GM21447 (cell line): ENCODE results near the gene OTOGL.
"Not testable (repeated sequence)": the region's sequence is repeated elsewhere in the genome, so short reads cannot be mapped to it uniquely, and the experiment has no call there.

ENCODE experiments used
- ATAC-seq: cut with Tn5 transposase; IDR thresholded peaks from one replicate; pipeline ENCODE4 v1.9.1; 2021; ENCODE audit not compliant: unreplicated experiment

The OTOGL gene

DNA sequence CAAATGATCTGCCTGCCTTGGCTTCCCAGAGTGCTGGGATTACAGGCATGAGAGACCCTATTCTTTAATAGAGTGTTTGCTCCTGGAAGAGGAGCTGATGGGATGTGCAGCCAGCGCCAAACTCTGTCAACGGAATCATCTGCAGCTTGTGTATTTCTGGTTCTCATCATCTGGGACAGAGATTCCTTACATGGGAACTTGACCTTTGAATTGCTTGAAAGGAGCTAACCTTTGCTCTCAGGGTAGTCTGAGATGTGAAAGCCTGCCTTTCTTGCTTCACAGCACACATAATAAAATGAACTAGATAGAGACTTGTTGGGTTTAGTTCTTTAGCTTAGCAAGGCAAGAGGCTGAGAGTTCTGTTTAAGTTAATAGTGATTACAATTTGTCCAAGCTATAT lies 120.0 kb downstream of the OTOGL start:
- no peak for ATAC-seq

DNA sequence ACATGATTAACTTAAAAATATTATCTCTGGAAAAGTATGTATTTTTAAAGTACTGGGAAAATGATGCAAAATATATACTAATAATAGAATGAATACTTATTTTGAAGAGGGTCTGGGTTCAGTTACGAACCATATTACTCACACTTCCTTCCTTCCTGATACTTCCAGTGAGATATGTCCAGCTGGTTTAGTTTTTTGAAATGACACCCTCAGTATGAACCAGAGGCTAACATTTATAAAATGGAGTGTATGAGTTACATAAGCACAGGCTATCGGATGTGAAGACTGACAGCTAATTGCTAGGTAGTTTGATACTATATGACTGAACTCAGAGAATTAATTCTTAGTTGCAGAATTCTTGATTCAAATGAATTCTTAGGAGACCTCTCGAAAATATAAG lies 122.9 kb downstream of the OTOGL start:
- no peak for ATAC-seq

- no peak for ATAC-seq
Observed at GRCh38 chr12:80226576-80226975, 127.2 kb downstream of the OTOGL start.

DNA sequence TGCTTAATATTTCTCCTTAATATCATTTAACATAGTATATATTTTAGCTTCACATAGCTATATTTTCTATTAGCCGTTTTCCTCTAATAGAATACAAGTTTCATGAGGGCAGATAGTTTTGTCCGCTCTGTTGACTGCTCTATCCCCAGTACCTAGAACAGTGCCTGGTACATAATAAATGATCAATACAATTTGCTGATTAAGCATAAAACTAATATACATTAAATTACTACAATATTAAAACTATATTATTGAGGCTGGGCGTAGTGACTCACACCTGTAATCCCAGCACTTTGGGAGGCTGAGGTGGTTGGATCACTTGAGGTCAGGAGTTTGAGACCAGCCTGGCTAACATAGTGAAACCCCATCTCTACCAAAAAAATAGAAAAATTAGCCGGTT lies 128.6 kb downstream of the OTOGL start:
- ATAC-seq, result not testable (repeated sequence)

DNA sequence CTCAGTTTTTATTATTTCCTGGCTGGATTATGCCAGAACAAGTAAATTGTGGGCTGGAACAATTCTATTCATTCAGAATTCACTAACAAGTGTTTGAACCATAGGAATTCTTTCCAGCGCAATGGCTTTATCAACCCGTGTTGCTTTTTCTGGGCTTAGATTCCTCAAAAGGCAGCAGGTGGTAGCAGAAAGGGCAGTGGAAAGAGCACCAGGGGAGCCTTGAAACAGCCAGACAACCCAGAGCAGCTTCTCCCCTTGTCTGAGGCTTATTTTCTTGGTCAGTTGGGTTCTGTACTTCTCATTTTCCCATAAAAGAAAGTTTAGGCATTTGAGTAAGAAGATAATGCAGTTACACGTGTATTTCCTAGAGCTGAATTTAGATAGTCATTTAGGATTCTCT lies 130.7 kb downstream of the OTOGL start:
- ATAC-seq, result no peak

DNA sequence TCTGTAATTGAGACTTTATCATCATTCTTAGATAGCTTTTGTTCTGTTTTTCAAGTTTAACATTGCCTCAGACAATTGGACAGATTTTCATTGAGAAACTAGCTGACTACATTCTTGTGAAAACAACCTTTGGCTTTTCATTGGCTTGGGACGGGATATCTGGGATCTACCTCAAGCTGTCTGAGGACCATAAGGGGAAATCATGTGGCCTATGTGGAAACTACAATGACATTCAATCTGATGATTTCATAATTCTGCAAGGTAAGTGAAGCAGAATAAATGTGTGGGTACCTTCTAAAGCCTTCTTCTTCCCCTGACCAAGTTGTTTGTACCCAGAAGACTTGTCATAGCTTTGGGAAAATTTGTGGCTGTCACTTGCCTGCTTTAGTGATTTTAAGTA lies 133.5 kb downstream of the OTOGL start:
- ATAC-seq, result no peak

DNA sequence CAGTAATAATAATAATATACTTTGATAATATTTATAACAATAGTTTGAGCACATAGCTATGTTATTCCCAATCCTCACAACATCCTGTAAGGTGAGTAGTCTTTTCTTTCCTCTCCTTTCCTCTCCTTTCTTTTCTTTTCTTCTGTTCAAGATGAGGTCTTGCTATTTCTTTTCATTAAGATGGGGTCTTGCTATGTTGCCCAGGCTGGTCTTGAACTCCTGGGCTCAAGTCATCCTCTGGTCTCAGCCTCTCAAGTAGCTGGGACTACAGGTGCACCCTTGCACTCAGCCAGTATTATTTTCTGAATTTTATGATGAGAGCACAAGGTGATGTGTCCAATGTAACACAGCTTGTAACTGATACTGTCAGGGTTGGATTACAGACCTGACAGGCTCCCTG lies 134.6 kb downstream of the OTOGL start:
- ATAC-seq, result no peak

DNA sequence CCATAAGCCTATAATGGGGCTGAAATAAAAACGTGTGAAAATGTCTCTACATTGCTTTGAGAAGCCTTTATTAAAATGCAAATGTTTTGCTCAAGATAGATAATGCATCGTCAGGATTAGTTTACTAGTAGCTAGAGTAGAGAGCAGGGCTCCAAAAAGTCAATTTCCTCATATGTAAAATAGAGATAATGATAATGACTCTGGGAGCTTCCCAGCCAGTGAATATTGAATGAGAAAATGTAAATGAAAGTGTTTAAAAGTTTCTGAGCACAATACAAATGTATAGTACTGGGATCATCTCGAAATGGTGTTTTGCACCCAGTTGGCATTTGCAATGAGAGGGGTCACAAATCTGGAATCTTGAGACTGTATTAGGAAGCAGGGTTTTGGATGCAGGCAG lies 135.3 kb downstream of the OTOGL start:
- ATAC-seq, result no peak

DNA sequence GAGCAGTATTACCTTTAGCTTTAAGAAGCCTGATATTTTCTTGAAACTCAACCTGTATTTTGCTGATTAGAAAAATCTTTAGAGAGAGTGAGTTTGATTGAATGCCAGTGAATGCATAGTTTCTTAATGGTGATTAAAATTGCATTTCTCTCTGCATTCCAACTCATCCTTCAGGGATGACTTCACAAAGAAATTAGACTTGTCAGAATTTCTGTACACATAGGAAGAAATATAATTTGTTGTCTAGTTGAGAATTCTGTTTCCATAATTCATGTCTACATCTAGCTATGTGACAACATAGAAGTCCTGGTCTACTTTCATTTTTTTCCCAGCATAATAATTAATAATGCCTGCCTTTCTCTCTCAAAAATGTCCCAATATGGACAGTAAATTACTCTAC lies 136.6 kb downstream of the OTOGL start:
- ATAC-seq, result no peak

DNA sequence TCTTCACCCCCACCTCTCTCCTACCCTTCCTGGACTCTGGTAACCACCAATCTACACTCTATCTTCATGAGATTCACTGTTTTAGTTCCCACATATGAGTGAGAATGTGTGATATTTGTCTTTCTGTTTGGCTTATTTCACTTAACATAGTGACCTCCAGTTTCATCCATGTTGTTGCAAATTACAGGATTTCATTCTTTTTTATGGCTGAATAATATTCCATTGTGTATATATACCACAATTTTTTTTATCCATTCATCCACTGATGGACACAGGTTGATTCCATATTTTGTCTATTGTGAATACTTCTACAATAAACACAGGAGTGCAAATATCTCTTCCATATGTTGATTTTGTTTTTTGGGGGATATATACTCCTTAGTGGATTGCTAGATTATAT lies 140.5 kb downstream of the OTOGL start:
- ATAC-seq, result no peak

- no peak for ATAC-seq
Observed at GRCh38 chr12:80241576-80242273, 142.4 kb downstream of the OTOGL start.

GRCh38 chr12:80242321-80242720 lies 143.0 kb downstream of the OTOGL start:
- no peak for ATAC-seq

DNA sequence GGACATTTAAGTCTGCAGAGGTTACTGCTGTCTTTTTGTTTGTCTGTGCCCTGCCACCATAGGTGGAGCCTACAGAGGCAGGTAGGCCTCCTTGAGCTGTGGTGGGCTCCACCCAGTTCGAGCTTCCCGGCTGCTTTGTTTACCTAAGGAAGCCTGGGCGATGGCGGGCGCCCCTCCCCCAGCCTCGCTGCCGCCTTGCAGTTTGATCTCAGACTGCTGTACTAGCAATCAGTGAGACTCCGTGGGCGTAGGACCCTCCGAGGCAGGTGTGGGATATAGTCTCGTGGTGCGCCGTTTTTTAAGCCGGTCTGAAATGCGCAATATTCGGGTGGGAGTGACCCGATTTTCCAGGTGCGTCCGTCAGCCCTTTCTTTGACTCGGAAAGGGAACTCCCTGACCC lies 150.2 kb downstream of the OTOGL start:
- ATAC-seq, result not testable (repeated sequence)

DNA sequence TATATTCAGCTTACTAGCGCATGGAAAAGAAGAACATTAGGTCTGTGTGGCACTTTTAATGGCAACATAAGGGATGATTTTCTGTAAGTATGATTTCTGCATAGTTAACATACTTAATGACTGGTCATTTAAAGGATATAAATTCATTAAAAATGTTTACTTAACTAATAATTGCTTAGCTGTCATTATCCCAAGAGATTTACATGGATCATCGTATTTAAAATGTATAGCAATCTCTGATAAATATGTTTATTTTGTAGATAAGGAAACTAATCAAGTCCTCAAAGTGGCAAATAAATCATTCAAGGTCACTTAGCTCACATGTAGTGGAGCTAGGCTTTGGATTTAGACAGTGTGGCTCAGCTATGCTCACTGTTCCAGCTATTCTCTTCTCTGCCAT lies 158.6 kb downstream of the OTOGL start:
- ATAC-seq, result no peak

DNA sequence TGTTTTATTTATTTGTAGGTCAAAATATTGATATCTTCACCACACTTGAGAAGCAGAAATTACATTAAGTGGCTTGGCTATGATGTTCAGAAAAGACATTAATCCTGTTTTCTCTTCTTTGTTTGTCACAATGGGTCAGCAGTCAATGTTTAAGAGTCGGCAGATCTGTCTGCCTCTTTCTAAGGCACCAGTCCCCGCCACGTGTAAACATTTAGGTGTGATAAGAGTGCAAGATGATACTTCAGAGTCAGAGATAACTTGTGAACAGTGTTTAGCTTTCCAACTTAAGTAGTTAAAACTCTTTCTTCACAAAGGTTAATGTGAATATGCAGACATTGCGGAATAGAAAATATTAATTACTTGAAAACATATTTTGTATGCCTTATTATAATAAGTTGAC lies 160.9 kb downstream of the OTOGL start:
- ATAC-seq, result no peak

DNA sequence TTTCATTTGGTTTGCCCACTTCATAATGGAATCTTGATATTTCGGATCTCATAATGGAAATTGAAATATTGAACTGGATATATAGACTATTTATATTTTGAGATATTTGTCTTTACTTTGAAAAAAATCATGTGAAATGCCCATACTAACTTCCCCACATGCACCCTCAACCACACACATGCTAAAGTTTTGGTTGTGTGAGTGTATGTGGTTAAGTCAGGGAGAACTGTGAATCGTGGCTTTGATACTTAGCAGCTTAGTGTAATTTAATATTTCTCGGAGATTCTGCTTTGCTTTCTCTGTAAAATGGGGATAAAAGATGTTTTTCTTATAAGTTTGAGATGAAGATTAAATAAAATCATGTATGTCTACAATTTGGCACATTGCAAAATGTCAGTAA lies 162.1 kb downstream of the OTOGL start:
- no peak for ATAC-seq

DNA sequence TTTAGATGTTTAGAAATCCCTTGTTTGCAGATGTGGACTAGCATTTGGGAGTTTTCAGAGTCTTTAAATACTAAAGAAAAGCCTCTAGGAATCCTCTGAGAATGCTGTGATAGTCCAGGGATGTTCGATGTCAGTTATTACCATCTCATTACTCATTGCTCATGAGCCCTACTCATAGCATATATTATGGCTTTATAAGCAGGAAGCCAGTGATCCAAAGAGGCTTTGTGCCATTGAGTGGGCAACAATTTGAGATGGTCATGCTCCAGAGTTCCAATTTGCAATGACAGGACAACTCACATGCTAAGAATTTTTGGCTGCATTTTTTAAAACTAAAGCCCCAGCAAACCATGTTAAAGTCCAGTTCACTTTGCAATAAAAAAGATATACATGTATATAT lies 163.0 kb downstream of the OTOGL start:
- ATAC-seq, result no peak

DNA sequence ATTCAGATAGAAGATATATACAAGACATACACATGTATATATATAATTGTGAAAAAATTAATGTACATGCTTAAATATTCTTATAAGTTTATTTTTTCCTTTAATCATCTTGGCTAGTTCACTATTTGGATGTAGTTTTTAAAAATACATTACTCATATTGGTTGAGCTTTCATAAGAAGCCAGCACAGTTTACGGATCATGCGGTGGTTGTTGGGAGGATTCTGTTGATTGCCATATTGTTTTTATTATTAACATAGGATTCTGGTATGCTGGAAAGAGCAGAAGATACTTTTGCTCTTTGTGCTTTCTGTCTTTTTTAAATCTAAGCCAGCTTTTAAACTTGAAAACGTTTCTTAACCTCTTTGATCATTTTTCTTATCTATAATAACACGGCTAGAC lies 163.4 kb downstream of the OTOGL start:
- ATAC-seq, result no peak

- ATAC-seq, result no peak
Observed at GRCh38 chr12:80264386-80264785, 165.0 kb downstream of the OTOGL start.

- no peak for ATAC-seq
Observed at GRCh38 chr12:80264891-80265290, 165.6 kb downstream of the OTOGL start.

- ATAC-seq, result no peak
Observed at GRCh38 chr12:80268924-80269749, 169.8 kb downstream of the OTOGL start.

GRCh38 chr12:80269803-80270552 lies 170.6 kb downstream of the OTOGL start:
- no peak for ATAC-seq
